Measurements from ENCODE around the gene TBXA2R. TPM values are rescaled to one million over a fixed set of nuclear protein-coding genes. Genes with fewer than 3 reads are reported as not detected.
"Not testable (repeated sequence)": the region's sequence is repeated elsewhere in the genome, so short reads cannot be mapped to it uniquely, and the experiment has no call there.

Gene TBXA2R
- total and polyA plus RNA-seq, 2 donors, result 1.4 to 3.8 TPM

DNA sequence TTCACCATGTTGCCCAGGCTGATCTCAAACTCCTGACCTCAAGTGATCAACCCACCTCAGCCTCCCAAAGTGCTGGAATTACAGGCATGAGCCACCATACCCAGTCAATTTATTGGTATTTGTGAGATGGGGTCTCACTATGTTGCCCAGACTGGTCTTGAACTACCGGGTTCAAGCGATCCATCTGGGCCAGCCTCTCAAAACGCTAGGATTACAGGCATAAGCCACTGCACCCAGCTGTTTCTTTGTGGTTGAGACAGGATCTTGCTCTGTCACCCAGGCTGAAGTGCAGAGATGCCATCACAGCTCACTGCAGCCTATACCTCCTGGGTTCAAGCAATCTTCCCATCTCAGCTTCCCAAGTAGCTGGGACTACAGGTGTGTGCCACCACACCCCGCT is 24.9 kb downstream of the TBXA2R start:
- DNase-seq (ENCODE audit: extremely low spot score); H3K4me3 ChIP-seq (ENCODE audit: low read depth, low read length); H3K27ac ChIP-seq (ENCODE audit: low read depth); H3K4me1 ChIP-seq (ENCODE audit: insufficient read depth); H3K36me3 ChIP-seq (ENCODE audit: insufficient read depth): not testable (repeated sequence)
- WGBS, result 82% methylated on average over 4 of the region's 4 CpGs

DNA sequence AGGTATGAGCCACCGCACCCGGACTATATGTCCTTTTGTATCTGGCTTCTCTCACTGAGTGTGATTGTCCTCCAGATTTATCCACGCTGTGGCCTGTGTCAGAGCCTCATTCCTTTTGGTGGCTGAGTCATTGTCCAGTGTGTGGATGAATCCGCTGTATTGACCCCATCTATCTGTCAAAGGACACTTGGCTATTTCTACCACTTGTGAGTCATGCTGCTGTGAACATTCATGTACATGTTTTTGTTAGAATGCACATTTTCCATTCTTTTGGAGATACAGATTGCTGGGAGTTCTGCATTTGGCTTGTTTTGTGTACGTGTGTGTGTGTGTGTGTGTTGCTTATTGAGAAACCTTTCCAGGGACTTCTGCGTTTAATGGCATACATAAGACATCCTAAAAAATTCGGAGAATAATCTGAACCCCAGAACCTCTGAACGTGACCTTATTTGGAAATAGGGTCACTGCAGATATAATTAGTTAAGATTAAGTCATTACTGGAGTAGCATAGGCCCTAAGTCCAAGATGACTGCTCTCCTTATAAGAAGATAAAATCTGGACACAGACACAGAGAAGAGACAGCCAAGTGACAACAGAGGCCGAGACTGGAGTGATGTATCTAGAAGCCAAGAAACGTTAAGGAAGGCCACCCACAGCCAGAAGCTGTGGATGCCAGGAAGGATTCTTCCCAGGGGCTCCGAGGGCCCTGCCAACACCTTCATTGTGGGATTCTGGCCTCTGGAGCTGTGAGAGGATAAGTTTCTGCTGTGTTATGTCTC is 26.3 kb downstream of the TBXA2R start:
- H3K4me3 ChIP-seq (ENCODE audit: low read depth, low read length), result no peak overlapping the region
- H3K27ac ChIP-seq (ENCODE audit: low read depth), result no peak overlapping the region
- H3K36me3 ChIP-seq (ENCODE audit: insufficient read depth), result no peaks in the 10 kb centered on the region
- H3K4me1 ChIP-seq (ENCODE audit: insufficient read depth), result peaks cover 3% of the 10 kb centered on the region
- DNase-seq (ENCODE audit: extremely low spot score), result no peak
- WGBS, result 35% methylated on average over 11 of the region's 11 CpGs

DNA sequence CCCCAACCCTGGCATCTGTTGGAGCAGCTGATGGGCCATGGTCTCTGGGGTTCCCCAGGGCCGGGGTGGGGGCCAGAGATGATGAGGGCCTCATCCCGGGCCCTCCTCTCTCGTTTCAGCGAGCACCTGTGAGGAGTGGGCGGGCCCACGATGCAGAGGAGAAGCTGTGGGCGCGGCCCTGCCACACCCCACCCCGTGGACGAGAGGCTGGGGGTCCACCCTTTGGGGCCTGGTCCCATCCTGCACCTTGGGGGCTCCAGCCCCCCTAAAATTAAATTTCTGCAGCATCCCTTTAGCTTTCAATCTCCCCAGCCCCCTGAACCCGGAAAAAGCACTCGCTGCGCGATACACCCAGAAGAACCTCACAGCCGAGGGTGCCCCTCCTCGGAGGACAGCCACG is 28.3 kb downstream of the TBXA2R start:
- Histone ChIP-seq H3K4me3 (ENCODE audit: low read depth, low read length) (no peak overlapping the region), H3K27ac (ENCODE audit: low read depth) (no peak overlapping the region), H3K4me1 (ENCODE audit: insufficient read depth) (peaks cover 3% of the 10 kb centered on the region), H3K36me3 (ENCODE audit: insufficient read depth) (no peaks in the 10 kb centered on the region)
- 79% methylated on average over 17 of the region's 17 CpGs for WGBS
- no peak for DNase-seq (ENCODE audit: extremely low spot score)

DNA sequence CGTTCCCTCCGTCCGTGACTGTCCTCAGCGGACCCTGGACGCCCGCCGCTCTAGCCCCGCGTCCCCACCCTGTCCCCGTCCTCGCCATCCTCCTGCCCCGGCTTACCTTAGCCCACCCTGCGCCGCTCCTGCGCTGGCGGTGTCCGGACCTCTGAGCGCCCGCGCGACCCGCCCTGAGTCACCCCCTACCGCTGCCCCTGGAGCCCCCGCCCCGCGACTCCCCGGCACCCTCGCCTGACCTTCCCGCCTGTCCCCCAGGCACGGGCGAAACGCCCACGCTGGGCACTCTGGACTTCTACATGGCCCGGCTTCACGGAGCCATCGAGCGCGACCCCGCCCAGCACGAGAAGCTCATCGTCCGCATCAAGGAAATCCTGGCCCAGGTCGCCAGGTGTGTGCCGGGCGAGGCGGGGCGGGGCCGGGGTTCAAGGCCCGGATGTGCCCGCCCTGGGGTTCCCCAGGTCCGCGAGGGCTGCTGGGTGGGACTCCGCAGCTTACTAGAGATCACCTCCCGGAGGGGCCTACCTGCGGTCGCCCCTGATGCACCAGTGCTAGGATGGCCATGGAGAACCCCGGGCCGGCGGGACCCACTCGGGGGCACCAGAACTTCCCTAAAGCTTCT is 28.8 kb downstream of the TBXA2R start:
- no peaks in the 10 kb centered on the region for H3K36me3 ChIP-seq (ENCODE audit: insufficient read depth)
- 79% methylated on average over 60 of the region's 60 CpGs for WGBS
- no peak overlapping the region for H3K4me3 ChIP-seq (ENCODE audit: low read depth, low read length)
- H3K4me1 ChIP-seq (ENCODE audit: insufficient read depth), result peaks cover 3% of the 10 kb centered on the region
- no peak overlapping the region for H3K27ac ChIP-seq (ENCODE audit: low read depth)
- no peak for DNase-seq (ENCODE audit: extremely low spot score)

DNA sequence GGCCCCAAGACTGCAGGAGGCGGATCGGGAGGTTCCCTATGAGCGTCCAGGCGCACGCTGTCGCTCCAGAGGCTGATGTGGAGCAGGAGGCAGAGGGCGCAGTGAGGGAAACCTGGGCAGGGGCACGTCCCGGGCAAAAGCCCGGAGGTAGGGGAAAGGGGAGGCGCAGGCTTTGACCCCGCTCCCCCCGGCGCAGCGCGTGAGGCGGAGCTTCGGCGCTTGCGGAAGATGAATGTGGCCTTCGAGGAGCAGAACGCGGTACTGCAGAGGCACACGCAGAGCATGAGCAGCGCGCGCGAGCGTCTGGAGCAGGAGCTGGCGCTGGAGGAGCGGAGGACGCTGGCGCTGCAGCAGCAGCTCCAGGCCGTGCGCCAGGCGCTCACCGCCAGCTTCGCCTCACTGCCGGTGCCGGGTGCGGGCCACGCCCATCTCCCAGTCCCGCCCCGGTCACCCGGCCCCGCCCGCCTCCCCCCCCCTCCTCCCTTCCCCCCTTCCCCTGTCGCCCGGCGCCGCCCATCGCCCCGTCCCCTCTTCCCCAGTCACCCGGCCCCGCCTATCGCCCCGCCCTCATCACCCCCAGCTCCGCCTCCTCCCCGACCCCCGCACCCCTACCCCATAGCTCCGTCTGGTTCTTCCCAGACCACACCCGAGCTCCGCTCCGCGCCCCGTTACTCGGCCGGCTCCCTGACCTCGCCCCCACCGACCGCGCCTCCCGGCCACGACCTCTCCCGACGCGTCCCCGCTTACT is 29.8 kb downstream of the TBXA2R start:
- Histone ChIP-seq H3K4me1 (ENCODE audit: insufficient read depth) (peaks cover 3% of the 10 kb centered on the region), H3K4me3 (ENCODE audit: low read depth, low read length) (peak overlapping the region; percentile 33), H3K36me3 (ENCODE audit: insufficient read depth) (no peaks in the 10 kb centered on the region), H3K27ac (ENCODE audit: low read depth) (peak overlapping the region; percentile 33)
- DNase-seq (ENCODE audit: extremely low spot score), result no peak
- 21% methylated on average over 72 of the region's 78 CpGs for WGBS

DNA sequence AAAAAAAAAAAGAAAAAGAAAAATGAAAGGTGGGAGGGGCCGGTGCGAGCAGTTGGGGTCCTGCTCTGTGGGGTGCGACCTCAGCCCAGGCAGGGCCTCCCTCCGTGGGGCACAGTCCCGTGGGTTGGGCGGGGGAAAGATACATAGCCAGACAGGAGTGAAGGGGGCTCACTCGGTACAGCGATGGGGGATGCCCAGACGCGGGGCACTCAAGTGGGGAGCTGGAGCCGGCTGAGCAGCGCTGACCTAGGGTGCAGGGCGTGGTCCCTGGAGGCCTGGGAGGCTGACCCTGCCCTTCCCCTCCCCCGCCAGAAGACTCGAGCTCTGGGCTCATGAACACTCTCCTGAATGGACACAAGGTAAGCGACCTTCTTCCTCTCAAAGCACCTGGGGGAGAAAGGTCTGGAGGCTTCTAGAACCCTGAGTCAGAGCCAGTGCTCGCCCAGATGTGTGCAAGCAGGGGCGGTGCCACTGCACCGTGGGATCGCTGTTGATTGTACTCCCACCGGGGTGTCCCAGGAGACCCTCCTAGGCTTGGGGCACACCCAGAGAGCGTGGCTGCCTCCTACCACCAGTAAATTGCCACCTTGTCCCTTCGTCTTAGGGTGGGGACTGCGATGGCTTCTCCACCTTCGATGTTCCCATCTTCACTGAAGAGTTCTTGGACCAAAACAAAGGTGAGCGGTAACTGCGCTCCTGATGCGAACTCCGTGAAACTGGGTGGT is 30.6 kb downstream of the TBXA2R start:
- WGBS, result 76% methylated on average over 29 of the region's 29 CpGs
- no peak overlapping the region for H3K27ac ChIP-seq (ENCODE audit: low read depth)
- peaks cover 3% of the 10 kb centered on the region for H3K4me1 ChIP-seq (ENCODE audit: insufficient read depth)
- no peak for DNase-seq (ENCODE audit: extremely low spot score)
- H3K36me3 ChIP-seq (ENCODE audit: insufficient read depth), result no peaks in the 10 kb centered on the region
- peak overlapping the region; percentile 33 for H3K4me3 ChIP-seq (ENCODE audit: low read depth, low read length)

DNA sequence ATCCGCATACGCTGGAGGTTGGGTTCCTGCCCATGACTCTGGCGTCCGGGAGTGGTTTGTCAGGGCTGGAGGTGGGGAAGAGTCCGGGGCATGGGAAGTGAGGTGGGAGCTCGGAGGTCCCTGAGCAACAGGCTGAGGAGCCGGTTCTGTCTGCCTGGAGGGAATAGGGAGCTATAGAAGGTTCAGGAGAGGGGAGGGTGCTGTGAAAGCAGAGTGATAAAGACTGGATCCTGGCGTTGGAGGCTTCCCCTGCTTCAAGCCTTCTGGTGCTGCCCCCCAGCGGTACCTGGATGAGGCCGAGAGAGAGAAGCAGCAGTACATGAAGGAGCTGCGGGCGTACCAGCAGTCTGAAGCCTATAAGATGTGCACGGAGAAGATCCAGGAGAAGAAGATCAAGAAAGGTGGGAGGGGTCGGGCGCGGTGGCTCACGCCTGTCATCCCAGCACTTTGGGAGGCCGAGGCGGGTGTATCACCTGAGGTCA is 31.4 kb downstream of the TBXA2R start:
- DNase-seq (ENCODE audit: extremely low spot score), result no peak
- H3K36me3 ChIP-seq (ENCODE audit: insufficient read depth), result no peaks in the 10 kb centered on the region
- H3K4me3 ChIP-seq (ENCODE audit: low read depth, low read length), result no peak overlapping the region
- peaks cover 3% of the 10 kb centered on the region for H3K4me1 ChIP-seq (ENCODE audit: insufficient read depth)
- H3K27ac ChIP-seq (ENCODE audit: low read depth), result no peak overlapping the region
- 91% methylated on average over 19 of the region's 19 CpGs for WGBS

DNA sequence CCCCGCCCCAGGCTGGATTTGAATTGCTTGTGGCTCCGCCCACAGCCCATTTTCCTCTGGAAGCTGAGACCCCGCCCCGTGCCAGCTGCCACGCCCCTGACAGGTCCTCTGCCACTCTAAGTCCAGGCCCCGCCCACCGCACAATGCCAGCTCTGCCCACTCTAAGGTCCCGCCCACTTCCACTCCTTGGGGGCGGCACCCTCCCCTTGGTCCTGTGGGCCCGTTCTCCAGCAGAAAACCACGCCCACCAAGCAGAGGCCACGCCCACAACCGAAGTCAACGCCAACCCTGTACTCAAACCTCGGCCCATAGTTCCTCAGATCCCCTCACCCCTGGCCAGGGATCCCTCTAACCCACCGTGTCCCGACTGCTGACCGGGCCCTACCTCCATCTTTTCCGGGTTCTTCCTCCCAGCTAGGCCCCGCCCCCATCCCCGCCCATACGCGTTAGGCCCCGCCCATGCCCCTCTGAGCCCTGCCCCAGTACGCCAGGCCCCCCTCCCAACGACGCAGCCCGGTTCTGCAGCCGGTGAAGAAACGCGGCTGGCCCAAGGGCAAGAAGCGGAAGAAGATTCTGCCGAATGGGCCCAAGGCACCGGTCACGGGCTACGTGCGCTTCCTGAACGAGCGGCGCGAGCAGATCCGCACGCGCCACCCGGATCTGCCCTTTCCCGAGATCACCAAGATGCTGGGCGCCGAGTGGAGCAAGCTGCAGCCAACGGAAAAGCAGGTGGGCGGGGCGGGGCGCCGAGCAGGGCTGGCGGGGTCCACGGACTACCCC is 32.6 kb downstream of the TBXA2R start:
- Histone ChIP-seq H3K36me3 (ENCODE audit: insufficient read depth) (no peaks in the 10 kb centered on the region), H3K27ac (ENCODE audit: low read depth) (no peak overlapping the region), H3K4me1 (ENCODE audit: insufficient read depth) (peaks cover 3% of the 10 kb centered on the region), H3K4me3 (ENCODE audit: low read depth, low read length) (peak overlapping the region; percentile 94)
- 56% methylated on average over 55 of the region's 55 CpGs for WGBS
- no peak for DNase-seq (ENCODE audit: extremely low spot score)

DNA sequence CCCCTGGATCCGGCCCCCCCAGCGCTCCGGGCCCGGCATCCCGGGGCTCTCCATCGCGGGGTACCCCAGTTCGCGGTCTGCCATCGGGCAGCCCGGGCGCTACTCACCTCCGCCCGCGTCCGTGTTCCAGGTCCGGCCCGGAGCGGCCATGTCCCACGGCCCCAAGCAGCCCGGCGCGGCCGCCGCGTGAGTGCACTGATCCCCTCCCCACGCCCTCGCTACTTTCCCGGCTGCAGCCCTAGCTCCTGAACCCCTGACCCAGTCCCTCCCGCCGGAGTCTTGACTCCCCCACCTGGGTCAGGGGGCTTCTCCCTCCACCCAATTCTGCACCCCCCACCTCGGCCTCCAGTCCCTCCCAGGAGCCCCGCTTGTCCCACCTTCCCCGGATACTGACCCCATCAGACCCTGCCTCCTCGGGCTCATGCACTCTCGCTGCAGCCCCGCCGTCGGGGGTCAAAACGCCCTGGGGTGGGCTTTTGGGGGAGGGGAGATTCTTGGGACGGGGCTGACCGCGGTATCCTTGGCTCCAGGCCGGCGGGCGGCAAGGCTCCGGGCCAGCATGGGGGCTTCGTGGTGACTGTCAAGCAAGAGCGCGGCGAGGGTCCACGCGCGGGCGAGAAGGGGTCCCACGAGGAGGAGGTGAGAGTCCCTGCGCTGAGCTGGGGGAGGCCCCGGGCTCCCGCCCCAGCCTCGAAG is 33.4 kb downstream of the TBXA2R start:
- DNase-seq (ENCODE audit: extremely low spot score), result no peak
- Histone ChIP-seq H3K27ac (ENCODE audit: low read depth) (peak overlapping the region; percentile 45), H3K4me1 (ENCODE audit: insufficient read depth) (peaks cover 3% of the 10 kb centered on the region), H3K4me3 (ENCODE audit: low read depth, low read length) (peak overlapping the region; percentile 94), H3K36me3 (ENCODE audit: insufficient read depth) (no peaks in the 10 kb centered on the region)
- under 1% methylated on average over 60 of the region's 60 CpGs for WGBS

DNA sequence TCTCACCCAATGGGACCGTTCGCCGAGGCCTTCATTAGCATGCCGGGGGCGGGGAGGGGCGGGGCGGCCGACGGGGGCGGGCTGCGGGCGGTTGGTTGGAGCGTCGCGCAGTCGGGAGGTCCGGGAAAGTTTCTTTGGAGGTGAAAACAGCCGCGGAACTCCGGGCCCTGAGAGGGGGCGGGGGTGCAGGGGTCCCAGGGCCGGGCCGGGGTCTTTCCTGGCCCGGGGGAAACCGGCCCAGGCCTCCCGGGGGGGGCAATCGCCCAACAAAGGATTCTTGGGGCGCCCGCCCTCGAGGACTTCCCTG is 33.9 kb downstream of the TBXA2R start, which contains the start of gene HMG20B:
Gene HMG20B, plus strand, starts transcription at position 90 of the 307 bp plus-strand sequence. CDS start 366 bp downstream, outside the sequence.
- peak within 1 kb of the TSS; percentile 45 for H3K27ac ChIP-seq (ENCODE audit: low read depth)
- no peaks in the 10 kb centered on the region for H3K36me3 ChIP-seq (ENCODE audit: insufficient read depth)
- peaks cover 3% of the 10 kb centered on the region for H3K4me1 ChIP-seq (ENCODE audit: insufficient read depth)
- peak within 1 kb of the TSS; percentile 94 for H3K4me3 ChIP-seq (ENCODE audit: low read depth, low read length)
- under 1% methylated on average over 30 of the region's 30 CpGs for WGBS
- no peak for DNase-seq (ENCODE audit: extremely low spot score)

DNA sequence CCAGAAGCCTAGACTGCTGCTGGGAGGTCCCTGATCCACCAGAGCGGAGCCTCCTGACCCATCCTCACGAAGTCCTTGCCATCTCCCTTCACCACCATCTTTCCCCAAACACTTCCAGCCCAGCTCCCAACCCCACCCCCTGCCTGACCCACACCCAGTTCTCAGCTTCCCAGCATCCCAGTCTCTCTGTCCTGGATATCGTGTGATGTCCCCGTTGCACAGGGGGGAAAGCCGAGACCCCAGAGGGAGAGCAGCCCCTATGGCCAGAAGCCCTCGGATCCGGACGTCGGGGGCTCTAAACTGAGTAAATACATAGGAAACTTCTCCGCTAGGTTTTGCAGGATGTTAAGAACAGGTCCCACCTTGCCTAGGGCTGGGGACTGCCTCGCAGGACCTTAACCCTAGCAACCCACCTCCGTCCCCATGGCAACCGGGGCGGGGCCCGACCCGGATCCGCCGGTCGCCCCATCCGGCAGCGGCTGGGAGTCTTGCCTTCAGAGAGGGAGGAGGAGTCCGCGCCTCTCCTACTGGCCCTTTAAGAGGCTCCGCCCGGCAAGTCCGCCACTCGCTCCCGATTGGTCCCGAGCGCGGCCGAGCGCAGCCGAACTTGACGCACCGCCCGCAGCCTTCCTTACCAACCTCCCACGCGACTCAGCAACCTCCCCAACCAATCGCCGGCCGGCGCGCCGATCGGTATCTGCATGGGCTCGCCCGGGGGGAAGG is 34.4 kb downstream of the TBXA2R start:
- H3K36me3 ChIP-seq (ENCODE audit: insufficient read depth), result no peaks in the 10 kb centered on the region
- 1% methylated on average over 48 of the region's 48 CpGs for WGBS
- H3K27ac ChIP-seq (ENCODE audit: low read depth), result no peak overlapping the region
- H3K4me3 ChIP-seq (ENCODE audit: low read depth, low read length), result peak overlapping the region; percentile 94
- H3K4me1 ChIP-seq (ENCODE audit: insufficient read depth), result peaks cover 3% of the 10 kb centered on the region
- DNase-seq (ENCODE audit: extremely low spot score), result peak; percentile 97

DNA sequence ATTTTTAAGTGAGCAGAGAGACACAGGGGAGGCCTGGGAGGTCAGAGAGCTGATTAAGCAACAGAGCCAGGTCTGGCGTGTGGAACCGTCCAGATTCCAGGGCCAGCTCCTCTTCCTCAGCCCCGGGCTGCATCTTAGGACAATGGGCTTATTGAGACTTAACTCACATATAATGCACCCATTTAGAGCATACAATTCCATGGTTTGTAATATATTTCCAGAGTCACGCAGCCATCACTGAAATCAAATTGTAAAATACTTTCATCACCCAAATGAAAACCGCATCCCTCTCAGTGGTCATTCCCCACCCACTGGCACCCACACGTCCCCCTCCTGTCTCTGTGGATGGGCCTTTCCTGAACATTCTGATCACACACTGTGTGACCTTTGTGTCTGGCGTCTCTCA is 36.1 kb downstream of the TBXA2R start:
- DNase-seq (ENCODE audit: extremely low spot score), result no peak
- Histone ChIP-seq H3K4me1 (ENCODE audit: insufficient read depth) (no peaks in the 10 kb centered on the region), H3K4me3 (ENCODE audit: low read depth, low read length) (no peak overlapping the region), H3K27ac (ENCODE audit: low read depth) (no peak overlapping the region), H3K36me3 (ENCODE audit: insufficient read depth) (no peaks in the 10 kb centered on the region)
- WGBS, result 88% methylated on average over 7 of the region's 7 CpGs

Data from urinary bladder (tissue), 4 donors.